SU-DHL-6 (cell line): Measurements from ENCODE around the gene PXT1.

Experiments
- H2AFZ ChIP-seq: fragments of 200-600 bp; sonication (generic); 2 replicates; pipeline ENCODE4 v1.6.1; 2014; ENCODE audit warnings: low read depth, mild to moderate bottlenecking, moderate library complexity, mixed read lengths, antibody characterized with exemption, low read length; ENCODE audit not compliant: severe bottlenecking
- H3F3A ChIP-seq: fragments of 200-600 bp; shearing (Covaris generic); 2 replicates; pipeline ENCODE4 v1.6.0; 2016; ENCODE audit warnings: antibody characterized with exemption, mild to moderate bottlenecking; ENCODE audit not compliant: insufficient read depth
- H3K27ac ChIP-seq: fragments of 200-600 bp; sonication (generic); 2 replicates; pipeline ENCODE4 v1.5.1; 2016; ENCODE audit warnings: low read depth, mild to moderate bottlenecking, low read length, moderate library complexity, mixed read lengths
- H3K27me3 ChIP-seq: fragments of 200-600 bp; sonication (generic), shearing (Covaris generic); 2 replicates; pipeline ENCODE4 v1.6.0; 2014; ENCODE audit warnings: mild to moderate bottlenecking, low read length
- H3K36me3 ChIP-seq: fragments of 200-600 bp; sonication (generic); 2 replicates; pipeline ENCODE4 v1.6.1; 2014; ENCODE audit warnings: mild to moderate bottlenecking, low read length, mixed read lengths
- H3K4me2 ChIP-seq: fragments of 300-600, 200-600 bp; shearing (Covaris generic), sonication (generic); 2 replicates; pipeline ENCODE4 v1.6.0; 2014; ENCODE audit warnings: low read length, low read depth, mild to moderate bottlenecking; ENCODE audit not compliant: poor library complexity, severe bottlenecking
- H3K4me3 ChIP-seq: fragments of 200-600 bp; sonication (generic); 2 replicates; pipeline ENCODE4 v1.5.1; 2014; ENCODE audit warnings: antibody characterized with exemption, low read length, mild to moderate bottlenecking, mixed read lengths; ENCODE audit not compliant: insufficient read depth, poor library complexity, severe bottlenecking
- H3K79me2 ChIP-seq: fragments of 200-600 bp; sonication (generic); 2 replicates; pipeline ENCODE4 v1.6.1; 2014; ENCODE audit warnings: mild to moderate bottlenecking, low read length, moderate library complexity; ENCODE audit not compliant: insufficient read depth
- H3K9ac ChIP-seq: fragments of 200-600 bp; sonication (generic); 2 replicates; pipeline ENCODE4 v1.7.0; 2014; ENCODE audit warnings: mild to moderate bottlenecking, low read length
- H3K9me2 ChIP-seq: fragments of 200-600 bp; sonication (generic); replicated peaks from 2 replicates; pipeline ENCODE4 v1.6.1; 2014; ENCODE audit warnings: low read length; ENCODE audit not compliant: insufficient read depth
- H3K9me3 ChIP-seq: fragments of 200-600 bp; sonication (generic); 2 replicates; pipeline ENCODE4 v1.6.1; 2014; ENCODE audit warnings: low read length, mixed read lengths; ENCODE audit not compliant: insufficient read depth
- H4K20me1 ChIP-seq: fragments of 200-600 bp; sonication (generic); 2 replicates; pipeline ENCODE4 v1.6.1; 2014; ENCODE audit warnings: low read depth, mild to moderate bottlenecking, antibody characterized with exemption, low read length, moderate library complexity, mixed read lengths
- EZH2phosphoT487 ChIP-seq: fragments of 200-600 bp; sonication (generic), shearing (Covaris generic); conservative IDR thresholded peaks from 2 replicates; pipeline ENCODE4 v1.6.1; 2018; ENCODE audit warnings: mild to moderate bottlenecking, antibody characterized with exemption, low read length, moderate library complexity, mixed read lengths
- TF ChIP-seq, protein P1 (sequence below): fragments of 200-600 bp; sonication (generic); IDR thresholded peaks from one replicate; pipeline ENCODE4 v1.5.1; 2017; ENCODE audit warnings: antibody characterized with exemption, mild to moderate bottlenecking, low read length, moderate library complexity; ENCODE audit not compliant: insufficient read depth, poor library complexity, severe bottlenecking

Gene PXT1

DNA sequence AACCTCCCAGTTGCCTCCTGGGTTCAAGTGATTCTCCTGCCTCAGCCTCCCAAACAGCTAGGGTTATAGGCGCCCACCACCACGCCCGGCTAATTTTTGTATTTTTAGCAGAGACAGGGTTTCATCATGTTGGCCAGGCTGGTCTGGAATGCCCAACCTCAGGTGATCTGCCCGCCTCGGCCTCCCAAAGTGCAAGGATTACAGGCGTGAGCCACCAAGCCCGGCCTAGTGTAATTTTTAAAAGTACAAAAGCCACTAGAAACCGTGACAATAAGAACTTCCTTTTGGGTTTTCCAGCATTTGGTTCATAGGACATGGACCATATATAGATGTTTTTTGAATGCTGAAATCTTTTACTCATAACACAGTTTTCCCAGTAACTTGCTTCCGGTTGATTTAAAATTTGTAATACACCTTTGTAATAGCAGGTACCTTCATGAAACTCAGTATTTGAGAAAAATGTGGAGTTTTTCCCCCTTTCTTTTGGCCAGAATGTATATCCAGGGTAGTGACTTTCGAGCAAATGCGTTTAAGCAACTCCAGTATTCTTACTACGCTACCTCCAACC, 467 bp downstream of the PXT1 start:
- H3K4me2 ChIP-seq, result peak overlapping the region; percentile 89
- H3K36me3 ChIP-seq, result peaks cover 14% of the 10 kb centered on the region; the same call in 1 of the 2 replicates
- H3K27me3 ChIP-seq, result no peaks in the 10 kb centered on the region
- no peaks in the 10 kb centered on the region for H4K20me1 ChIP-seq
- peak overlapping the region; percentile 87 for H3K4me3 ChIP-seq
- peak overlapping the region; percentile 94 for H3K9ac ChIP-seq
- H3K9me2 ChIP-seq, result no peaks in the 10 kb centered on the region
- TF ChIP-seq, protein P1, sequence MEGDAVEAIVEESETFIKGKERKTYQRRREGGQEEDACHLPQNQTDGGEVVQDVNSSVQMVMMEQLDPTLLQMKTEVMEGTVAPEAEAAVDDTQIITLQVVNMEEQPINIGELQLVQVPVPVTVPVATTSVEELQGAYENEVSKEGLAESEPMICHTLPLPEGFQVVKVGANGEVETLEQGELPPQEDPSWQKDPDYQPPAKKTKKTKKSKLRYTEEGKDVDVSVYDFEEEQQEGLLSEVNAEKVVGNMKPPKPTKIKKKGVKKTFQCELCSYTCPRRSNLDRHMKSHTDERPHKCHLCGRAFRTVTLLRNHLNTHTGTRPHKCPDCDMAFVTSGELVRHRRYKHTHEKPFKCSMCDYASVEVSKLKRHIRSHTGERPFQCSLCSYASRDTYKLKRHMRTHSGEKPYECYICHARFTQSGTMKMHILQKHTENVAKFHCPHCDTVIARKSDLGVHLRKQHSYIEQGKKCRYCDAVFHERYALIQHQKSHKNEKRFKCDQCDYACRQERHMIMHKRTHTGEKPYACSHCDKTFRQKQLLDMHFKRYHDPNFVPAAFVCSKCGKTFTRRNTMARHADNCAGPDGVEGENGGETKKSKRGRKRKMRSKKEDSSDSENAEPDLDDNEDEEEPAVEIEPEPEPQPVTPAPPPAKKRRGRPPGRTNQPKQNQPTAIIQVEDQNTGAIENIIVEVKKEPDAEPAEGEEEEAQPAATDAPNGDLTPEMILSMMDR, result no peak
- TF ChIP-seq EZH2phosphoT487, result no peak
- no peaks in the 10 kb centered on the region for H3K9me3 ChIP-seq
- peak overlapping the region; percentile 55 for H2AFZ ChIP-seq
- H3F3A ChIP-seq, result peaks cover 26% of the 10 kb centered on the region
- H3K27ac ChIP-seq, result peak overlapping the region; percentile 81
- H3K79me2 ChIP-seq, result peaks cover 51% of the 10 kb centered on the region

DNA sequence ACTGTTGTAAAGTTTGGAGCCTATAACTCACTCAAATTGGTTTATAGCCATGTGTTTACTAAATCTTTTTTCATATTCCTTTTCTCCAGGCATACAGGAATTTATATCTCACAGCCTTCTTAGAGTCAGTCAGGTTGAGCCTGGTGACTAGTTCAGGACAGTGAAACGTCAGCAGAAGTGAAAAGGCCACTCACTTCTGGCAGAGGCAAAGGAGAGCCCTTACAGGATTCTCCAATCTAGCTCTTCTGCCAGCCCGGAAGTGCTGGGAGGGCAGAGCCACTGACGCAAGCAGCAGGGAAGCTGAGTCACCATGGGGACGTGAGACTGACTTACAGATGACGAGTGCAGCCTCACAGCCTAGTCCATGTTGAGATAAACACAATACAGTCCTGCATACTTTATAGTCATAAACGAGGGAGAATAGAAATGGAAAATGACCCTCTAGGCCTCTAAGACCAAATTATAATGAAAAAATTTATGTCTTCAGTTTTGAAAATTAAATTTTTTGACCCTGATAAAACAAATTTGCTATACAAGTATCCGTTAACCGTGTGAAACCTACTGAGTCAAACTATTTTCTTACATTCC, 1.3 kb downstream of the PXT1 start:
- Histone ChIP-seq H3K4me3 (peak overlapping the region; percentile 87), H2AFZ (peak overlapping the region; percentile 64), H3K4me2 (peak overlapping the region; percentile 89)

DNA sequence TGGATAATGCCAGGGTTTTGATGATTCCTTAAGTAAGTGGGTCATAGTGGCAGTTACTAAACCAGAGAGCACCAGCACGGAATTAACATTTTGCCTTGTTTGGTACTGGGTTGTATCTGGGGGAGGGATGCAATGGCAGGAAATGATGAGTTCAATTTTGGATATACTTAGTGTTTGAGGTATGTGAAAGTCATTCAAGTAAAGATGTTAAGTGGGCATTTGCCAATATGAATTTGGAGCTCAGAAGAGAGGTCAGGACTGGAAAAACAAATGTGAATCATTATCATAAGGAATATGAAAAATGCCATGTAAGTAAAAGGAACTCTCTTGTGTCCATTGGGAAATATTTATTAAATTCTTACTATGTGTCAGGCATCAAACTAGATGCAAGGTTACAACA, 6.2 kb downstream of the PXT1 start:
- H2AFZ ChIP-seq, result no peak overlapping the region
- TF ChIP-seq, protein P1, result no peak

More for the DNA sequence above, 1.3 kb downstream of the PXT1 start:
- peaks cover 6% of the 10 kb centered on the region; the same call in 1 of the 2 replicates for H3K36me3 ChIP-seq
- no peaks in the 10 kb centered on the region for H3K9me2 ChIP-seq
- TF ChIP-seq, protein P1, result no peak
- no peak for TF ChIP-seq EZH2phosphoT487
- H3K79me2 ChIP-seq, result peaks cover 43% of the 10 kb centered on the region
- no peaks in the 10 kb centered on the region for H3K9me3 ChIP-seq
- peaks cover 26% of the 10 kb centered on the region for H3F3A ChIP-seq
- H4K20me1 ChIP-seq, result no peaks in the 10 kb centered on the region
- peak overlapping the region; percentile 94 for H3K9ac ChIP-seq
- peak overlapping the region; percentile 36 for H3K27ac ChIP-seq
- H3K27me3 ChIP-seq, result no peaks in the 10 kb centered on the region

More for the DNA sequence above, 6.2 kb downstream of the PXT1 start:
- no peaks in the 10 kb centered on the region for H3K36me3 ChIP-seq
- H3K27ac ChIP-seq, result no peak overlapping the region
- H3K9ac ChIP-seq, result no peak overlapping the region
- H3K79me2 ChIP-seq, result no peaks in the 10 kb centered on the region
- no peaks in the 10 kb centered on the region for H3K9me2 ChIP-seq
- peaks cover 12% of the 10 kb centered on the region for H3F3A ChIP-seq
- no peak overlapping the region for H3K4me2 ChIP-seq
- H3K9me3 ChIP-seq, result no peaks in the 10 kb centered on the region
- H4K20me1 ChIP-seq, result no peaks in the 10 kb centered on the region
- H3K4me3 ChIP-seq, result no peak overlapping the region
- H3K27me3 ChIP-seq, result no peaks in the 10 kb centered on the region
